PC-3 (cell line): Measurements from ENCODE around the gene BACE1. TPM values are rescaled to one million over a fixed set of nuclear protein-coding genes. Genes with fewer than 3 reads are reported as not detected.

Experiments
- ATAC-seq: fragments of 200-7000 bp; cut with Tn5 transposase; 2 replicates; pipeline ENCODE4 v1.9.1; 2020; ENCODE audit warnings: mild to moderate bottlenecking, moderate library complexity
- BruUV-seq: library from RNA; stranded (reverse); fragments of 400-500 nt; replicated peaks from 2 replicates; lab custom pipeline; 2021; lab: Mats Ljungman, UMichigan
- CTCF ChIA-PET: fragments of 300-600 bp; sonication (Branson Sonifier 250); formaldehyde crosslinking; loops from one replicate; lab custom pipeline; 2022; ENCODE audit warnings: antibody characterized with exemption; lab: Charles Lee
- POLR2A ChIA-PET: fragments of 300-600 bp; sonication (Branson Sonifier 250); formaldehyde crosslinking; loops from one replicate; lab custom pipeline; 2022; ENCODE audit warnings: antibody characterized with exemption; ENCODE audit not compliant: unreplicated experiment; lab: Charles Lee
- DNase-seq: peaks from one replicate; pipeline ENCODE4 v3.0.0-alpha.2; 2015
- H2AFZ ChIP-seq: fragments of 300-600 bp; sonication (generic); 2 replicates; pipeline ENCODE4 v1.6.0; 2016; ENCODE audit warnings: antibody characterized with exemption, low read length
- H3F3A ChIP-seq: fragments of 300-600 bp; sonication (generic); one replicate; pipeline ENCODE4 v1.6.0; 2017; ENCODE audit warnings: antibody characterized with exemption, low read length, control low read depth, mild to moderate bottlenecking; ENCODE audit not compliant: unreplicated experiment
- H3K27ac ChIP-seq: fragments of 300-600 bp; sonication (generic); 2 replicates; pipeline ENCODE4 v1.5.1; 2016; ENCODE audit warnings: mild to moderate bottlenecking, low read length
- H3K27me3 ChIP-seq: fragments of 300-600 bp; sonication (generic); 2 replicates; pipeline ENCODE4 v1.6.1; 2016; ENCODE audit warnings: low read length, mixed read lengths
- H3K36me3 ChIP-seq: fragments of 300-600 bp; sonication (generic); 2 replicates; pipeline ENCODE4 v1.6.1; 2016; ENCODE audit warnings: low read depth, mixed run types, low read length, mixed read lengths
- H3K4me1 ChIP-seq: fragments of 300-600 bp; sonication (generic); 2 replicates; pipeline ENCODE4 v1.5.1; 2016; ENCODE audit warnings: low read length; ENCODE audit not compliant: insufficient read depth
- H3K4me2 ChIP-seq: fragments of 300-600 bp; sonication (generic); 2 replicates; pipeline ENCODE4 v1.6.0; 2016; ENCODE audit warnings: low read length
- H3K4me3 ChIP-seq: fragments of 300-600 bp; sonication (generic); 2 replicates; pipeline ENCODE4 v1.5.1; 2016; ENCODE audit warnings: mild to moderate bottlenecking, low read length, mixed read lengths
- H3K79me2 ChIP-seq: fragments of 300-600 bp; sonication (generic); 2 replicates; pipeline ENCODE4 v1.6.1; 2017; ENCODE audit warnings: low read length, mixed read lengths
- H3K9ac ChIP-seq: fragments of 300-600 bp; sonication (generic); 2 replicates; pipeline ENCODE4 v1.6.0; 2016; ENCODE audit warnings: mild to moderate bottlenecking, low read length
- H3K9me2 ChIP-seq: fragments of 300-600 bp; sonication (generic); replicated peaks from 2 replicates; pipeline ENCODE4 v1.6.1; 2016; ENCODE audit warnings: mixed run types, low read length, mixed read lengths
- H3K9me3 ChIP-seq: fragments of 300-600 bp; sonication (generic); 2 replicates; pipeline ENCODE4 v1.6.1; 2016; ENCODE audit warnings: low read length, mixed read lengths
- H4K20me1 ChIP-seq: fragments of 300-600 bp; sonication (generic); 2 replicates; pipeline ENCODE4 v1.6.1; 2016; ENCODE audit warnings: low read length, mixed read lengths
- CTCF ChIP-seq: fragments of 300-600 bp; sonication (generic); conservative IDR thresholded peaks from 2 replicates; pipeline ENCODE4 v1.5.1; 2017; ENCODE audit warnings: antibody characterized with exemption, low read depth, mild to moderate bottlenecking, low read length
- EZH2 ChIP-seq: fragments of 300-600 bp; sonication (generic); IDR thresholded peaks from one replicate; pipeline ENCODE4 v1.6.1; 2017; ENCODE audit warnings: antibody characterized with exemption, mild to moderate bottlenecking, low read length; ENCODE audit not compliant: unreplicated experiment
- EZH2phosphoT487 ChIP-seq: fragments of 300-600 bp; sonication (generic); IDR thresholded peaks from 2 replicates; pipeline ENCODE4 v1.6.1; 2018; ENCODE audit warnings: mild to moderate bottlenecking, antibody characterized with exemption, low read length, borderline replicate concordance
- intact Hi-C: fragments of 100-400 bp; cut with micrococcal nuclease; formaldehyde crosslinking; loops from 2 replicates; pipeline ENCODE4 v1.9.0; 2023
- total RNA-seq: library from RNA; depleted of rRNA; stranded (reverse); fragments of >200 nt; gene quantifications from 2 replicates; pipeline ENCODE4 v1.2.3, GENCODE V29; 2014

BACE1 gene
- total RNA-seq, 1 experiment from 2014 or later: 16.8 TPM

GRCh38 chr11:117313828-117314768 lies 2.0 kb downstream of the BACE1 start:
- TF ChIP-seq CTCF (no peak), EZH2 (no peak), EZH2phosphoT487 (no peak)
- Histone ChIP-seq H3K36me3 (no peaks in the 10 kb centered on the region), H3K9me3 (no peaks in the 10 kb centered on the region), H2AFZ (no peak overlapping the region), H3K79me2 (no peaks in the 10 kb centered on the region), H3K27ac (no peak overlapping the region), H3K9ac (no peak overlapping the region), H3K4me1 (peaks cover 20% of the 10 kb centered on the region), H3K4me3 (peak overlapping the region; percentile 85), H4K20me1 (no peaks in the 10 kb centered on the region), H3K9me2 (no peaks in the 10 kb centered on the region), H3K4me2 (peak overlapping the region; percentile 98), H3F3A (no peaks in the 10 kb centered on the region), H3K27me3 (no peaks in the 10 kb centered on the region)
- DNase-seq (no peak), ATAC-seq (no peak)
- POLR2A ChIA-PET: no interaction called here
- intact Hi-C loops: no loop called here
- CTCF ChIA-PET: no interaction called here
- TSS peak; percentile 32 for BruUV-seq

- Histone ChIP-seq H3K4me3 (no peak overlapping the region), H3K4me2 (no peak overlapping the region), H3K79me2 (no peaks in the 10 kb centered on the region), H3K36me3 (no peaks in the 10 kb centered on the region), H3K9me2 (no peaks in the 10 kb centered on the region), H2AFZ (no peak overlapping the region), H4K20me1 (no peaks in the 10 kb centered on the region), H3K4me1 (peaks cover 20% of the 10 kb centered on the region), H3K9me3 (no peaks in the 10 kb centered on the region), H3K27me3 (no peaks in the 10 kb centered on the region), H3F3A (no peaks in the 10 kb centered on the region), H3K27ac (no peak overlapping the region), H3K9ac (no peak overlapping the region)
- intact Hi-C loops: no loop called here
- no peak for ATAC-seq
- POLR2A ChIA-PET: no interaction called here
- no TSS peak for BruUV-seq
- CTCF ChIA-PET: no interaction called here
- TF ChIP-seq EZH2phosphoT487: no peak
- no peak for TF ChIP-seq CTCF
- TF ChIP-seq EZH2: no peak
- no peak for DNase-seq
These were observed 3.0 kb downstream of the BACE1 start for GRCh38 chr11:117313091-117313490.

- no peaks in the 10 kb centered on the region for H3K9me2 ChIP-seq
- H3K36me3 ChIP-seq: no peaks in the 10 kb centered on the region
- no peaks in the 10 kb centered on the region for H3K27me3 ChIP-seq
- H2AFZ ChIP-seq: no peak overlapping the region
- ATAC-seq (no peak), DNase-seq (no peak)
- H3K9ac ChIP-seq: no peak overlapping the region
- H3K4me3 ChIP-seq: no peak overlapping the region
- intact Hi-C loops: no loop called here
- no peak overlapping the region for H3K27ac ChIP-seq
- no peaks in the 10 kb centered on the region for H4K20me1 ChIP-seq
- no peaks in the 10 kb centered on the region for H3K9me3 ChIP-seq
- no peak overlapping the region for H3K4me2 ChIP-seq
- H3K4me1 ChIP-seq: peaks cover 5% of the 10 kb centered on the region; the same call in 1 of the 2 replicates
- no TSS peak for BruUV-seq
- no peaks in the 10 kb centered on the region for H3K79me2 ChIP-seq
- H3F3A ChIP-seq: no peaks in the 10 kb centered on the region
- ChIA-PET POLR2A (no interaction called here), CTCF (no interaction called here)
- TF ChIP-seq EZH2phosphoT487 (no peak), EZH2 (no peak), CTCF (no peak)
These were observed 6.7 kb downstream of the BACE1 start for GRCh38 chr11:117309310-117309709.
